A673 (cell line): ENCODE results near the gene ASB1. TPM values are rescaled to one million over a fixed set of nuclear protein-coding genes. Genes with fewer than 3 reads are reported as not detected.

Experiments used
- BruUV-seq: library from RNA; stranded (reverse); fragments of 400-500 nt; replicated peaks from 2 replicates; lab custom pipeline; 2021; lab: Mats Ljungman, UMichigan
- CTCF ChIA-PET: fragments of 300-600 bp; sonication (Branson Sonifier 250); formaldehyde crosslinking; loops from one replicate; lab custom pipeline; 2022; ENCODE audit warnings: antibody characterized with exemption; lab: Charles Lee
- POLR2A ChIA-PET: fragments of 300-600 bp; sonication (Branson Sonifier 250); formaldehyde crosslinking; loops from one replicate; lab custom pipeline; 2022; ENCODE audit warnings: antibody characterized with exemption; ENCODE audit not compliant: low non-redundant PET; lab: Charles Lee
- DNase-seq: peaks from one replicate; pipeline ENCODE4 v3.0.0-alpha.2; 2015; ENCODE audit warnings: low spot score
- H3K27ac ChIP-seq: fragments of 200-600 bp; sonication (generic); 2 replicates; pipeline ENCODE4 v1.5.1; 2016; ENCODE audit warnings: mixed run types, low read depth, mild to moderate bottlenecking, mixed read lengths, antibody characterized with exemption, low read length; ENCODE audit not compliant: poor library complexity, severe bottlenecking
- H3K27me3 ChIP-seq: fragments of 200-600 bp; sonication (generic); replicated peaks from 2 replicates; pipeline ENCODE4 v1.6.1; 2017; ENCODE audit warnings: mixed run types, low read depth, mild to moderate bottlenecking, mixed read lengths, antibody characterized with exemption, low read length; ENCODE audit not compliant: insufficient read depth, poor library complexity
- H3K36me3 ChIP-seq: fragments of 200-600 bp; sonication (generic); 2 replicates; pipeline ENCODE4 v1.6.1; 2016; ENCODE audit warnings: mixed run types, mild to moderate bottlenecking, mixed read lengths, antibody characterized with exemption, low read length; ENCODE audit not compliant: insufficient read depth, poor library complexity, severe bottlenecking
- H3K4me1 ChIP-seq: fragments of 200-600 bp; sonication (generic); 2 replicates; pipeline ENCODE4 v1.6.1; 2017; ENCODE audit warnings: mixed run types, mild to moderate bottlenecking, mixed read lengths, antibody characterized with exemption, low read length; ENCODE audit not compliant: insufficient read depth, poor library complexity, severe bottlenecking
- H3K4me3 ChIP-seq: fragments of 200-600 bp; sonication (generic); 2 replicates; pipeline ENCODE4 v1.5.1; 2016; ENCODE audit warnings: low read depth, mixed run types, mild to moderate bottlenecking, mixed read lengths, low read length; ENCODE audit not compliant: poor library complexity, severe bottlenecking
- H3K9me3 ChIP-seq: fragments of 200-600 bp; sonication (generic); 2 replicates; pipeline ENCODE4 v1.6.1; 2016; ENCODE audit warnings: mixed run types, low read depth, mild to moderate bottlenecking, mixed read lengths, antibody characterized with exemption, low read length; ENCODE audit not compliant: poor library complexity, severe bottlenecking
- EZH2 ChIP-seq: fragments of 200-600 bp; sonication (generic); IDR thresholded peaks from 2 replicates; pipeline ENCODE4 v1.6.1; 2017; ENCODE audit warnings: borderline replicate concordance, low read depth, mild to moderate bottlenecking, mixed read lengths, antibody characterized with exemption, low read length; ENCODE audit not compliant: poor library complexity, severe bottlenecking
- intact Hi-C: fragments of 100-400 bp; cut with micrococcal nuclease; formaldehyde crosslinking; loops from one replicate; pipeline ENCODE4 v1.10.0; 2022; ENCODE audit not compliant: unreplicated experiment
- total RNA-seq: library from RNA; stranded (reverse); gene quantifications from 2 replicates; pipeline ENCODE4 v1.2.3, GENCODE V29; 2021
- TF ChIP-seq, protein P1 (sequence below): fragments of 300-800, 200-600 bp; sonication (generic); conservative IDR thresholded peaks from 2 replicates; pipeline ENCODE4 v1.5.1; 2017; ENCODE audit warnings: low read depth, mild to moderate bottlenecking, antibody characterized with exemption, low read length, moderate library complexity, mixed read lengths

Gene ASB1
- total RNA-seq, 1 experiment from 2014 or later = 36.9 TPM

DNA sequence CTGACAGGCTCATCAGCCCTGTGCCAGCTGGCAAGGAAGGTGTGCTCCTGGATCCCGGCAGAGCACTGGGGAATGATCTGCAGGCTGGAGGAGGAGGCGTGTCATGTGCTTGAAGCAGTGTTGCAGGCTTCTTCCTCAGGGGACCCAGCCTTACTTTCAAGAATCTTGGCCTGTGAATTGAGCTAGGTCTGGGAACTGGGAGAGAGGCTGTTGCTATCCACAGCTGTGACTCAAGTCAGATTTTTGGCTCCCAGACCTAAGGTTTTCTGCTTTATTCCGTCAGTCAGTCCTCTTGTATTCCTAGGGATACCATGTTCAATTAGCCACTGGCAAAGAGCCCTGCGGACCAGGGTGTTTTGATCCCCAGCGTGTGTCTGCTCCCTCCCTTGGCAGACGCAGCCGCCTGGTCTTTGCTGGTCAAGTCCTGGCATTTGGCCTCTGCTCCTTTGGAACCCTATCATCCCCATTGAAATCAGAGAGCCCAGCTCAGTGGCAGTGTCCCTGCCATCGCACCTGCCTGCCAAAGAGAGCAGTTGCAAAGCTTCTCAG, 32.4 kb downstream of the ASB1 start:
- Histone ChIP-seq H3K27me3 (no peaks in the 10 kb centered on the region), H3K36me3 (no peaks in the 10 kb centered on the region), H3K27ac (no peak overlapping the region), H3K4me3 (no peak overlapping the region), H3K4me1 (no peaks in the 10 kb centered on the region), H3K9me3 (no peaks in the 10 kb centered on the region)
- TF ChIP-seq EZH2 = no peak
- TF ChIP-seq, protein P1, sequence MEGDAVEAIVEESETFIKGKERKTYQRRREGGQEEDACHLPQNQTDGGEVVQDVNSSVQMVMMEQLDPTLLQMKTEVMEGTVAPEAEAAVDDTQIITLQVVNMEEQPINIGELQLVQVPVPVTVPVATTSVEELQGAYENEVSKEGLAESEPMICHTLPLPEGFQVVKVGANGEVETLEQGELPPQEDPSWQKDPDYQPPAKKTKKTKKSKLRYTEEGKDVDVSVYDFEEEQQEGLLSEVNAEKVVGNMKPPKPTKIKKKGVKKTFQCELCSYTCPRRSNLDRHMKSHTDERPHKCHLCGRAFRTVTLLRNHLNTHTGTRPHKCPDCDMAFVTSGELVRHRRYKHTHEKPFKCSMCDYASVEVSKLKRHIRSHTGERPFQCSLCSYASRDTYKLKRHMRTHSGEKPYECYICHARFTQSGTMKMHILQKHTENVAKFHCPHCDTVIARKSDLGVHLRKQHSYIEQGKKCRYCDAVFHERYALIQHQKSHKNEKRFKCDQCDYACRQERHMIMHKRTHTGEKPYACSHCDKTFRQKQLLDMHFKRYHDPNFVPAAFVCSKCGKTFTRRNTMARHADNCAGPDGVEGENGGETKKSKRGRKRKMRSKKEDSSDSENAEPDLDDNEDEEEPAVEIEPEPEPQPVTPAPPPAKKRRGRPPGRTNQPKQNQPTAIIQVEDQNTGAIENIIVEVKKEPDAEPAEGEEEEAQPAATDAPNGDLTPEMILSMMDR = no peak
- intact Hi-C loops = no loop called here
- no peak for DNase-seq
- no TSS peak for BruUV-seq
- POLR2A ChIA-PET = interaction anchor here (0.6 kb wide), 1 partner anchor 96 kb away, joined by 6 read pairs; no protein-coding TSS in a partner anchor
- CTCF ChIA-PET = no interaction called here

DNA sequence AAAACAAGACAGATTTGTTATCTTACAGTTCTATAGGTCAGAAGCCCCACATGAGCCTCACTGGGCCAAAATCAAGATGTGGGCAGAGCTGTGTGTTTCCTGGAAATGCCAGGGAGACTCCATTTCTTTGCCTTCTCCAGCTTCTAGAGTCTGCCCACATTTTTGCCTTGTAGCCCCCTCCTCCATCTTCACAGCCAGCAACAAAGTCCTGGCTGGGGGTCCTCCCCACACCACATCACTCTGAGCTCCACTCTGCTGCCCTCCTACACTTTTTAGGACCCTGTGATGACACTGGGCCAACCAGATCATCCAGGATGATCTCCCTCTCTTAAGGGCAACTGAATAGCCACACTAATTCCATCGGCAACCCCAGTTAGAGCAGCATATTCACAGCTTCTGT, 34.3 kb downstream of the ASB1 start:
- Histone ChIP-seq H3K36me3 (no peaks in the 10 kb centered on the region), H3K4me1 (no peaks in the 10 kb centered on the region), H3K27ac (no peak overlapping the region), H3K27me3 (no peaks in the 10 kb centered on the region), H3K4me3 (no peak overlapping the region), H3K9me3 (no peaks in the 10 kb centered on the region)
- intact Hi-C loops = no loop called here
- no peak for DNase-seq
- POLR2A ChIA-PET = no interaction called here
- no TSS peak for BruUV-seq
- TF ChIP-seq, protein P1 = no peak
- TF ChIP-seq EZH2 = no peak
- CTCF ChIA-PET = no interaction called here

DNA sequence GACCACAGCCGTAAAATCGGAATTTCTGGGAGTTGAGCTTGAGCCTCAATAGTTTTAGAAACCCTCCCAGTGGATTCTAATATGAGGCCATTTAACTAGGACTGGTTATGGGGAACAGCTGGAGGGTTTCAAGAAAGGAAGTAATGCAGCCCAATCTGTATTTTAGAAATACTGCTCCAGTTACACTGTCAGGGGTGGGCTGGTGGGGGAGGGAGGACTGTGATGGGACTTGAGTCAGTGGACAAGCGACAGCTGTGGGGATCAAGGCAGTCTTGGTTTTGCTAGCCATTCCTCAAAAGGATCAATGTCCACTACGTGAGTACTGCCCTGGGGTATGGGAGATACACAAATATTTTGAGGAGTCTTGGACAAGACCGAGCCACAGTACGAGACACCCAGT, 34.8 kb downstream of the ASB1 start:
- intact Hi-C loops = no loop called here
- Histone ChIP-seq H3K4me3 (no peak overlapping the region), H3K27me3 (no peaks in the 10 kb centered on the region), H3K27ac (no peak overlapping the region), H3K36me3 (no peaks in the 10 kb centered on the region), H3K9me3 (no peaks in the 10 kb centered on the region), H3K4me1 (no peaks in the 10 kb centered on the region)
- BruUV-seq = no TSS peak
- TF ChIP-seq EZH2 = no peak
- TF ChIP-seq, protein P1 = no peak
- no peak for DNase-seq
- ChIA-PET POLR2A (no interaction called here), CTCF (interaction anchor here (0.6 kb wide), 3 partner anchors 31 to 814 kb away, joined by 4 to 14 read pairs (median 12); no protein-coding TSS in a partner anchor)
